Esophagus (tissue), 2 donors: ENCODE measurements around the gene CRIM1. TPM values are rescaled to one million over a fixed set of nuclear protein-coding genes. Genes with fewer than 3 reads are reported as not detected.

Experiments
- H3K27ac ChIP-seq, 2 donors: one replicate each; pipeline ENCODE4 v1.5.1; 2013; ENCODE audit warnings: low read depth in 2 of 2, mild to moderate bottlenecking in 2 of 2, inconsistent platforms in 1 of 2, low read length in 1 of 2, moderate library complexity in 1 of 2
- H3K27me3 ChIP-seq, 2 donors: one replicate each; pipeline ENCODE4 v1.6.1; 2013; ENCODE audit warnings: low read length in 2 of 2, control low read depth in 1 of 2, mild to moderate bottlenecking in 1 of 2; ENCODE audit not compliant: insufficient read depth in 2 of 2, control insufficient read depth in 1 of 2
- H3K36me3 ChIP-seq, 2 donors: one replicate each; pipeline ENCODE4 v1.6.1; 2013; ENCODE audit warnings: low read length in 1 of 2; ENCODE audit not compliant: control insufficient read depth in 2 of 2, insufficient read depth in 2 of 2
- H3K4me1 ChIP-seq, 2 donors: one replicate each; pipeline ENCODE4 v1.6.1; 2013; ENCODE audit warnings: low read length in 1 of 2; ENCODE audit not compliant: control insufficient read depth in 2 of 2, insufficient read depth in 2 of 2
- H3K4me3 ChIP-seq, 2 donors: one replicate each; pipeline ENCODE4 v1.5.1; 2013; ENCODE audit warnings: low read length in 2 of 2, mild to moderate bottlenecking in 2 of 2, low read depth in 1 of 2, moderate library complexity in 1 of 2
- H3K9me3 ChIP-seq, 2 donors: one replicate each; pipeline ENCODE4 v1.6.1; 2013; ENCODE audit warnings: mild to moderate bottlenecking in 2 of 2, low read depth in 1 of 2, low read length in 1 of 2, moderate library complexity in 1 of 2; ENCODE audit not compliant: control insufficient read depth in 2 of 2, insufficient read depth in 1 of 2
- WGBS, 2 donors: extraction: QIAGEN DNeasy Blood & Tissue Kit; methylation state at CpG; one replicate each; pipeline ENCODE4 v1.1.7; 2013; 5-methylcytosine and 5-hydroxymethylcytosine counted together
- polyA plus RNA-seq, 2 donors: library from polyadenylated mRNA; stranded (reverse); fragments of 200-250 nt; gene quantifications; one replicate each; pipeline ENCODE4 v1.2.3, GENCODE V29; 2013
- donor health status: healthy with polysubstance abuse.
- donor health status: Bipolar disorder and iron deficiency.

Gene CRIM1
- polyA plus RNA-seq, 2 donors, result 5.9 to 10.3 TPM

- Histone ChIP-seq H3K36me3 (no peaks in the 10 kb centered on the region), H3K9me3 (no peaks in the 10 kb centered on the region), H3K27ac (no peak overlapping the region), H3K27me3 (no peaks in the 10 kb centered on the region), H3K4me1 (no peaks in the 10 kb centered on the region), H3K4me3 (no peak overlapping the region)
- WGBS, 2 donors, result 75 to 79% methylated on average over 2 of the region's 2 CpGs
Observed at GRCh38 chr2:36348721-36349120, 6.9 kb upstream of the CRIM1 start.

GRCh38 chr2:36351291-36351690 lies 4.3 kb upstream of the CRIM1 start:
- H3K9me3 ChIP-seq, result no peaks in the 10 kb centered on the region
- H3K4me1 ChIP-seq, result no peaks in the 10 kb centered on the region
- H3K36me3 ChIP-seq, result no peaks in the 10 kb centered on the region
- no peak overlapping the region for H3K4me3 ChIP-seq
- no peaks in the 10 kb centered on the region for H3K27me3 ChIP-seq
- WGBS, 2 donors, result 89% methylated on average over 2 of the region's 2 CpGs
- no peak overlapping the region for H3K27ac ChIP-seq

GRCh38 chr2:36351736-36352349 lies 3.7 kb upstream of the CRIM1 start:
- Histone ChIP-seq H3K9me3 (no peaks in the 10 kb centered on the region), H3K4me3 (no peak overlapping the region), H3K27ac (no peak overlapping the region), H3K4me1 (no peaks in the 10 kb centered on the region), H3K36me3 (no peaks in the 10 kb centered on the region), H3K27me3 (no peaks in the 10 kb centered on the region)
- 25 to 27% methylated on average over 10 of the region's 10 CpGs for WGBS, 2 donors

GRCh38 chr2:36352701-36353100 lies 2.9 kb upstream of the CRIM1 start:
- Histone ChIP-seq H3K4me3 (no peak overlapping the region), H3K27ac (no peak overlapping the region), H3K9me3 (no peaks in the 10 kb centered on the region), H3K27me3 (no peaks in the 10 kb centered on the region), H3K36me3 (no peaks in the 10 kb centered on the region), H3K4me1 (no peaks in the 10 kb centered on the region)
- 62 to 63% methylated on average over 3 of the region's 3 CpGs for WGBS, 2 donors

- no peaks in the 10 kb centered on the region for H3K36me3 ChIP-seq
- H3K27me3 ChIP-seq, result no peaks in the 10 kb centered on the region
- peak overlapping the region; percentile 70 to 85 for H3K4me3 ChIP-seq
- 22 to 23% methylated on average over 11 of the region's 11 CpGs for WGBS, 2 donors
- no peaks in the 10 kb centered on the region for H3K9me3 ChIP-seq
- peak overlapping the region; percentile 80 to 85 for H3K27ac ChIP-seq
- H3K4me1 ChIP-seq, result no peaks in the 10 kb centered on the region
Observed at GRCh38 chr2:36354811-36355150, 797 bp upstream of the CRIM1 start.

GRCh38 chr2:36355890-36356297 lies 316 bp downstream of the CRIM1 start:
- H3K27ac ChIP-seq, result peak overlapping the region; percentile 85 to 86
- H3K27me3 ChIP-seq, result no peaks in the 10 kb centered on the region
- H3K4me3 ChIP-seq, result peak overlapping the region; percentile 85 to 86
- H3K9me3 ChIP-seq, result no peaks in the 10 kb centered on the region
- WGBS, 2 donors, result 0 to 1% methylated on average over 28 to 53 of the region's 55 CpGs
- H3K4me1 ChIP-seq, result no peaks in the 10 kb centered on the region
- no peaks in the 10 kb centered on the region for H3K36me3 ChIP-seq

GRCh38 chr2:36356298-36356989 lies 866 bp downstream of the CRIM1 start:
- H3K4me3 ChIP-seq, result peak overlapping the region; percentile 85 to 86
- no peaks in the 10 kb centered on the region for H3K27me3 ChIP-seq
- no peaks in the 10 kb centered on the region for H3K9me3 ChIP-seq
- H3K27ac ChIP-seq, result peak overlapping the region; percentile 85 to 86
- 1% methylated on average over 53 to 74 of the region's 74 CpGs for WGBS, 2 donors
- H3K4me1 ChIP-seq, result no peaks in the 10 kb centered on the region
- no peaks in the 10 kb centered on the region for H3K36me3 ChIP-seq

GRCh38 chr2:36356990-36357846 lies 1.6 kb downstream of the CRIM1 start:
- no peaks in the 10 kb centered on the region for H3K27me3 ChIP-seq
- peak overlapping the region; percentile 85 to 86 for H3K4me3 ChIP-seq
- no peaks in the 10 kb centered on the region for H3K9me3 ChIP-seq
- H3K4me1 ChIP-seq, result no peaks in the 10 kb centered on the region
- WGBS, 2 donors, result 1% methylated on average over 53 of the region's 53 CpGs
- peak overlapping the region; percentile 85 to 86 for H3K27ac ChIP-seq
- H3K36me3 ChIP-seq, result no peaks in the 10 kb centered on the region

GRCh38 chr2:36357847-36358659 lies 2.5 kb downstream of the CRIM1 start:
- peak overlapping the region; percentile 85 to 86 for H3K4me3 ChIP-seq
- no peaks in the 10 kb centered on the region for H3K4me1 ChIP-seq
- H3K27ac ChIP-seq, result peak overlapping the region; percentile 85 to 86
- no peaks in the 10 kb centered on the region for H3K36me3 ChIP-seq
- H3K27me3 ChIP-seq, result no peaks in the 10 kb centered on the region
- no peaks in the 10 kb centered on the region for H3K9me3 ChIP-seq
- WGBS, 2 donors, result 10 to 12% methylated on average over 9 of the region's 9 CpGs
